H1 (cell line): Measurements from ENCODE around the gene PDC. TPM values are rescaled to one million over a fixed set of nuclear protein-coding genes. Genes with fewer than 3 reads are reported as not detected.

Experiments
- NANOG ChIP-seq: IDR thresholded peaks from 2 replicates; pipeline ENCODE4 v1.6.1; 2011; ENCODE audit warnings: low read length, low read depth, mild to moderate bottlenecking, inconsistent platforms; ENCODE audit not compliant: insufficient read depth, poor library complexity, severe bottlenecking
- RBBP5 ChIP-seq: IDR thresholded peaks from 2 replicates; pipeline ENCODE4 v1.7.1; 2012; ENCODE audit warnings: low read depth, mild to moderate bottlenecking, inconsistent platforms, low read length, moderate library complexity, borderline replicate concordance
- polyA plus RNA-seq, 7 experiments: library from polyadenylated mRNA; depleted of rRNA in 3 of 7; stranded (reverse) in 5 of 7; unstranded in 2 of 7; fragments of >200 nt in 5 of 7; fragments of 200-250 nt in 2 of 7; gene quantifications; 1 replicate in 5 of 7; 2 replicates in 1 of 7; 4 replicates in 1 of 7; pipeline versions ENCODE4 v1.2.1 to v1.2.3, GENCODE V29; 2011 to 2013; ENCODE audit warnings: missing spikeins in 2 of 7, mixed read lengths in 2 of 7
- total RNA-seq: library from RNA; stranded (reverse); fragmentation: NEBNext Ultra II Directional; extraction: Animal tissue kit (Norgen Biotek cat#: 25700); gene quantifications from 2 replicates; pipeline ENCODE4 v1.2.1, GENCODE V29; 2021

The PDC gene
- total and polyA plus RNA-seq, 2 of the 8 experiments (the other 6 are each of a cell fraction or from before 2014, with no cell fraction given) = not detected

DNA sequence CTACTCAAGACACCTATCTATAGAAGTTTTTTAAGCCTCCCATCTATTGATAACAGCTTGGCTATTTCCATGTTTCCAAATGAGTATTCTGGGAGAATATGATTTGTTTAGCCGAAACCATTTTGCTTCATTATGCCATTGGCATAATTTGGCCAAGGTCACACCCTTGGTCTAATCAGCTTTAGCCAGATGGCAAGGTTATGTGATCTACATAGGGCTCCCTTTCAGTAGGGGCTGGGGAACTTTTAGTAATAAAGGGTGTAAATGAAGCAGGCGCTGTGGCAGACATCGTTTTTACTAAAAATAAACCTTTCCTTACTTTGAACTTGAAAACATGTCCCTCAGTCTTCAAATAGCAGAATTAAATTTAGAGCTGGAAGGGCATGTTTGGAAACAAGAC is 3.0 kb upstream of the PDC start (continued):
- TF ChIP-seq NANOG (no peak), RBBP5 (no peak)
